GM19328 (cell line): ENCODE data around the gene PIK3R5.
"Not testable (repeated sequence)": the region's sequence is repeated elsewhere in the genome, so short reads cannot be mapped to it uniquely, and the experiment has no call there.

Experiments
- ATAC-seq: cut with Tn5 transposase; IDR thresholded peaks from one replicate; pipeline ENCODE4 v1.9.1; 2021; ENCODE audit warnings: mild to moderate bottlenecking, moderate library complexity; ENCODE audit not compliant: unreplicated experiment

PIK3R5 gene

DNA sequence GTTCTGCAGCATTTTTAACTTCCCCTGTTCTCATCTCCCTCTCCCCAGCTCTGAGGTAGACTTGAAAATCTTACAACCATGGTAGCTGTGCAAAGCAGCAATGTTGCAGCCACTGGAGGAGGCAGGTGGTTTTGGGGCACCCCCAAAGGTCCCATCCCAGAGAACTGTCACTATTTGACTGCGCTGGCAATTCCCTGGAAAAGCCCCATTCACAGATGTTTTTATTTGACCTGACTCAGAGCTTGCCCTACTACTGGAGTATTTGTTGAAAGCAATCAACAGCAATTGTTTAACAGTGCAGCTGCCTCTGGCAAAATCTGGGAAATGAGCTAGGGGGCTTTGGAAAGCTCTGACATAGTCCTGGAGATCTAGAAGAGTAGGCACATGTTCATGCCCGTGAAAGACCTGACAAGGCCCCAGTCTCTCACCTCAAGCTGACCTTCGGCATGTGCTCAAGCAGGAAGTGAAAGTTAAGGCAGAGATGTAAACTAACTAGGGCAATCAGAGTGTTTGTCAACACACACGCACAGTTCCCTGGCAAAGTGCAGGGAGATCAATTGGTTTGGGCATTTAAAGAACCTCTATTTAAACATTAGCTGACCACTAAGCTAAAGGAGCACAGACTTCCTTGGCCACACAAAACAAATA, 19.7 kb upstream of the PIK3R5 start:
- ATAC-seq: no peak

DNA sequence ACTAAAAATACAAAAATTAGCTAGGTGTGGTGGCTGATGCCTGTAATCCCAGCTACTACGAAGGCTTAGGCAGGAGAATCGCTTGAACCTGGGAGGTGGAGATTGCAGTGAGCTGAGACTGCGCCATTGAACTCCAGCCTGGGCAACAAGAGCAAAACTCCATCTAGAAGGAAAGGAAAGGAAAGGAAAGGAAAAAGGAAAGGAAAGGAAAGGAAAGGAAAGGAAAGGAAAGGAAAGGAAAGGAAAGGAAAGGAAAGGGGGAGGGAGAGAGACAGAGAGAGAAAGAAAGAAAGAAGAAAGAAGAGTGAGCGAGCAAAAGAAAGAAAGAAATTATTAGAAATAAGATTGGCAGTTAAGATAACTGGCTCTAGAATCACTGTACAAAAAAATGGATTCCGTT, 18.7 kb upstream of the PIK3R5 start:
- not testable (repeated sequence) for ATAC-seq

DNA sequence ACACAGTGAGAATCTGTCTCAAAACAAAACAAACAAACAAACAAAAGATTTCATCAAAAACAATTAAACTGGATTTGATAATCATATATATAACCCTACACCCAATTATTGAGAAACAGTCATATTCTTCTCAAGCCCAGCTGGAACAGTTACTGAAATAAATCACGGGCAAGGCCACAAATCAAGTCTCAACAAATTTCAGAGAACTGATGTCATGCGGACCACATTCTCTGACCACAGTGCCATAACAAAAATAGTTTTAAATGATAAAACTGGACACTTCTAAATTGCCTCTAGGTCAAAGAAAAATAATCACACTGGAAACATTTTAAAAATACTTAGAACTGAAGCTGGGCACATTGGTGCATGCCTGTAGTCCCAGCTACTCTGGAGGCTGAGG, 15.9 kb upstream of the PIK3R5 start:
- no peak for ATAC-seq

DNA sequence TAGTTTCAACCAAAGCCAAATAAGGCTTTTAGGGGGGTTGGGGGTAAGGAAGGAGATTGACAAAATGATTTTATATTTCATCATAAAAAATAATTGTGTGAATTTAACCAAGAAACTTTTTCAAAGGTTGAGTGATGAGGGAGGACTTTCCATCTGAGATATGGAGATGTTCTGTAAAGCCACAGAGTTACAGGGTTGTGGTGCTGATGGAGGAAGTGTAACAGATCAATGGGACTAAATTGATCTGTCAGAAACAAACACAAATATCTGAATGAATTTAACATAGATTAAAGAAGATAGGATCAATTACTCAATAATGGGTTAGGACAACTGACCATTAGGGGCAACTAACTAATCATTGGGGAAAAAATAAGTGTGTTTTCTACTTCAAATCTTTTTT, 14.2 kb upstream of the PIK3R5 start:
- ATAC-seq: no peak

DNA sequence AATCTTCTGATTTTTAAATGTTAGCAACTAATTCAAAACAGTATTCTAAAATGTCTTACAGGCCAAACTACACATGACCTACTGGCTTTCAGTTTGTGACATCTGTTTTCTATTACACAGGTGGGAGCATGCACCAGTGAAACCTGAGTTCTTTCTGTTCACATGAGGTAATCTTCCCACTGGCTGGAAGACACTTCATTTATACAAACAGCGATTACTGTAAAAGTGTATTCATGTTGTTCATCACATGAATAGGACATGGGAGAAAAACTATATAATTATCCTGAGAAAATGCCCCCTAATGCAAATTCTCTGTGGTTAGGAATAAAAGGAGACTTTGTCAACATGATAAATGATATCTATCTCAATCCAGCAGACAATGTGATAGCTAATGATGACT, 11.1 kb upstream of the PIK3R5 start:
- ATAC-seq: no peak

DNA sequence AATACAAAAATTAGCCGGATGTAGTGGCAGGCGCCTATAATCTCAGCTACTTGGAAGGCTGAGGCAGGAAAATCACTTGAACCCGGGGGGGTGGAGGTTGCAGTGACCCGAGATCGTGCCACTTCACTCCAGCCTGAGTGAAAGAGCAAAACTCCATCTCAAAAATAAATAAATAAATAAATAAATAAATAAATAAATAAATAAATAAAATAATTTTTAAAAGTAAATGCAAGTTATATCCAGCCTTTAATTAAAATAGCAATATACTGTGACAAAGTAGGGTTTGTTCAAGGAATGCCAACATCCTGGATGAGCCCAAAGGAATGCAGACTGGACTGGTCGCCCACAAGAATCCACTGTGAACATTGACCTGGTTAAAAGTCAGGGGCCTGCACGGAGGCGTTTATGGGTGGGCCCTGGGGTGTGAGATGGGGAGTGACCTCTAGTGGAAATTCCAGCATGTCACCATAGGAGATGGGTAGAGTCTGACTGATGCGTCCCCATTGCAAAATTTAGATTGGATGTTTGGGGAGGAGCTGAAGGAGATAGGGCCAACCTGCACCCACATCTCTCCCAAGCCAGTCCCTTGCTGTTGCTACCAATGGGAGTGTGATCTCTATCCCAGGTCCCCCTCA, 9.7 kb upstream of the PIK3R5 start:
- ATAC-seq: no peak

DNA sequence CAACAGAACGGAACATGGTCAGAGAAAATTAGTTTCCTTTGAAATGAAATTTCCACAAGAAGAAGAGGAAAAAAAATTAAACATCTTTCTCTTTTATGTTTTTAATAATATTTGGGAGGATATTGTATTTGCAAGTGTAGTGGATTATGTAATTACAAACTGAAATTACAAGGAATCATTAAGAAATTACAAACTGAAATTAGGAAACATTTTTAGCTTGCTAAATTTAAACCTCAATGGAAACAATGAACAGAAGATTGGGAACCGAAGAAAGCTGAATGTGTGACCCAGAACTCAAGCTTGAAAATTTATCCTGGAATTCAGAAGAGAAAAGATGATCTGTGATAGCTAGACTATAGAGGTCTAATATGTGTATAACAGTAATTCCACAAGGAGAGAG, 4.4 kb upstream of the PIK3R5 start:
- ATAC-seq: no peak

DNA sequence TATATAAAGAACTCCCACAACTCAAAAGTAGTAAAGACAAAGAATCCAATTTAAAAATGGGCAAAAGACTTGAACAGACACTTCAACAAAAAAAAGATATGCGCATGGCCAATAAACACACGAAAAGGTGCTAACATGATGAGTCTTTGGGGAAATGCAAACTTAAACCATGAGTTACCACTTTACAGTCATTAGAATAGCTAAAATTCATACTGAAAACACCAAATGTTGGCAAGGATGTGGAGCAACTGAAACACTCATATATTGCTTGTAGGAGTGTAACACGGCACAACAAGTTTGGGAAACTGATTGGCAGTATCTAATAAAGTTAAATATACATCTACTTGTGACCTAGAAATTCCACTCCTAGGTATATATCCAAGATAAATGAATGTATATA, 3.0 kb upstream of the PIK3R5 start:
- no peak for ATAC-seq

DNA sequence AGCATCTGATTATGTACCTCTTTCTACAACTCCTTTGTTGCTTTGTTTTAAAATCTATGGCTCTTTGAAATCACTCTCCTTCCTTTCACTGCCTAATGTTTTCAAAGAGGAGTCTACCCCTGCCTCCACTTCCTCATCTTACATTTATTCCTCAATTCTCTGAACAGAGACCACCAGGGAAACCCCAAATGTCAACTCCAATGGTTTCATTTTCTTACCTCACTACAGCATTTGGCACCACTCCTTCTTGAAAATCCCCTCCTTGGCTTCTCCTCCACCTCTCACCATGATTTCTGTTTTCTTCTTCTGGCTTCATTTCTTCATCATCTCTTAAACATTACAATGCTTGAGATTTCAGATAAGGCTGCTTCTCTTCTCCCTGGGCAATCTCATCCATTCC, 2.4 kb upstream of the PIK3R5 start:
- no peak for ATAC-seq

DNA sequence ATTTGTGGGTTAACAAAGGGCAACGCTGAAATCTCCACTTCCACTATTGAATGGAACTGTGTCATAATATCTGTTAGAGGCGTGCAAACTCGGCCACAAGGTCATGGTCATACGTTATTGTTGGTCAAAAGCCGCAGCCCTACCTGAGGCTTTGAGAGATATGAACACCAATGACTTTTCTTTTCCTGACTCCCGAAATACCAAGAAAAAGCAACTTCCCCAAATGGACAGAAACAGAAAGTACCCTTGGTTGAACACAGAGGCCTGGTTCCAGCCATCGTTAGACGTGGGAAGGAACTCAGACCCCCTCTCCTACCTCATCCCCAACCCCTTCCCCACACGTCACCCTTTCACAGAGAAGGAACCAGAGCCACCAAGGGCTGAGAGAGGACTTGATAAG, 1.4 kb upstream of the PIK3R5 start:
- ATAC-seq: no peak

DNA sequence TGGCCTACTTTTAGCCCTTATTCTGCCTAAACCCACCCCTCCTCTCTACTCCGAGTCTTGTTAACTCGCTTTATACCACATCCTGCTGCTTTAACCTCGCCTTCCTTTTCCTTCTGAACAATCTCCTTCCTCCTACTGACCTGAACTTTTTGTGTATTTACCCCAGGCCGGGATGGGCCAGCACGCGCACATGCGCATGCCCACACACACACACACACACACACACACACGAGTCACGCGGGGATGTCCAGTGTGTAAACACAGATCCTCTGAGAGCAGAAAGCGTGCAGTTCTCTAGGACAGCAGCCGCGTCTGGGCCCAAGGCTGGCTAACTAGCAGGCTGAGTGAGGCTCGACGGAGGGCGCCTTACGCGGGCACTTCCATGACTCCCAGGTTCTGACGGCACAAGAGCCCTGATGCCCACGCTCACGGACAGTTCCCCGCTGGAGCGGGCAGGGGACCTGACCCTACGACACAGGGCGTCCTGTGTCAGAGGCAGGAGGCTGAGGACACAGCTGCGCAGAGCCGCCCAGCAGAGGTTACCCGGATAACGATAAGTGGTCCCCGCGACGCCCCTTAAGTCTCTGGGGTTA, 610 bp downstream of the PIK3R5 start:
- ATAC-seq: no peak

DNA sequence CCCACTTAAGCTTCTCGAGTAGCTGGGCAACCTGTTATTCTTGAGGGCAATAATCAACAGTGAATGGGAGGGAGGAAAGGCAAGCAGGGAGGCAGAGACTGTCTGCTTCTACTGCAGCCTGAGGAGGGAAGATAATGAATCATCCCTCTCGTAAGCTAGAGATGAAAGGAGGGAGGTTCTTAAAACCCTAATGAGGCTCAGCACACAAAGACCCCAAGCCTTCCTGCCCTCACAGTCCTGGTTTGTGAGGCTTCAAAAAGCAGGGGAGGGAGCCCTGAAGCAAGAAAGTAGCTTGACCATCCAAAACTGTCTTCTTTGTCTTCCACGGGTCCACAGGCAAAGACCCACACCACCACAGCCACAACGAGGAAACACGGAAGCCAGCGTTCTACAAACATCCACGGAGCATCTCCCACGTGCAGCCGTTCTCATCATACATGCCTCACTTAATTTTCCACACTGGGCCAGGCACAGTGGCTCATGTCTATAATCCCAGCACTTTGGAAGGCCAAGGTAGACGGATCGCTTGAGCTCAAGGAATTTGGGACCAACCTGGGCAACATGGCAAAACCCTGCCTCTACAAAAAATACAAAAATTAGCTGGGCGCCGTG, 1.8 kb downstream of the PIK3R5 start:
- no peak for ATAC-seq

DNA sequence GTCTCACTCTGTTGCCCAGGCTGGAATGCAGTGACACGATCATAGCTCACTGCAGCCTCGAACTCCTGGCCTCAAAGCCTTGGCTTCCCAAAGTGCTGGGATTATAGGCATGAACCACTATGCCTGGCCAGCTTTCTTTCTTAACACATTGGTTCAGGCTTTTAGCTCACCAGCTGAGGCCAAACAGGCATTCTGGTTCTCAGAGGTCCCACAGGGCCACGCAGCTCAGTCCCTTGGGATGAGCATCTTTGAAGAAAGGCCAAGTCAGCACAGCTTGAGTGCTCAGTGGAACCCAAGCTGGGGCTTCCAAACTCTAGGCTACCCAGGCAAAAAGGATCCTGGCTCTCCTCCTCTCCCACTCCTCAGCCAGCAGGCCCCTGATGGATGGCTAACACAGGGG, 2.5 kb downstream of the PIK3R5 start:
- ATAC-seq: no peak

DNA sequence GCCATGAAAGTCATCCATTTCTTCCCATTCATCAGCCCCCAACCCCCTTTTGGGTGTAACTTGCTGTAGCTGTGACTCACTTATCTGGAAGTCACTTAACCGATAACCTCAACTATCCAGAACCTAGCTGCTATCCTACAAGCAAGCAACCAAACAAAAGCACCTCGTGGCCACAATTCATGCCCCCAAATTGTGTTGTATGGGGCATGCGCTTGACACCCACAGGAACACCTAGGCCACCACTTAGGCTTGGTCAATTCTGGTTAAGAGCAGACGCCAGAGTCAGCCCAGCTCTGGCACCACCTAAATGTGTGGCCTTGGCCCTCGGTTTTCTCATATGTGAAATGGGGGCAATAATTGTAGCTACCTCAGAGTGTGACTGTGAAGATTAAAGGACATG, 3.7 kb downstream of the PIK3R5 start:
- no peak for ATAC-seq

DNA sequence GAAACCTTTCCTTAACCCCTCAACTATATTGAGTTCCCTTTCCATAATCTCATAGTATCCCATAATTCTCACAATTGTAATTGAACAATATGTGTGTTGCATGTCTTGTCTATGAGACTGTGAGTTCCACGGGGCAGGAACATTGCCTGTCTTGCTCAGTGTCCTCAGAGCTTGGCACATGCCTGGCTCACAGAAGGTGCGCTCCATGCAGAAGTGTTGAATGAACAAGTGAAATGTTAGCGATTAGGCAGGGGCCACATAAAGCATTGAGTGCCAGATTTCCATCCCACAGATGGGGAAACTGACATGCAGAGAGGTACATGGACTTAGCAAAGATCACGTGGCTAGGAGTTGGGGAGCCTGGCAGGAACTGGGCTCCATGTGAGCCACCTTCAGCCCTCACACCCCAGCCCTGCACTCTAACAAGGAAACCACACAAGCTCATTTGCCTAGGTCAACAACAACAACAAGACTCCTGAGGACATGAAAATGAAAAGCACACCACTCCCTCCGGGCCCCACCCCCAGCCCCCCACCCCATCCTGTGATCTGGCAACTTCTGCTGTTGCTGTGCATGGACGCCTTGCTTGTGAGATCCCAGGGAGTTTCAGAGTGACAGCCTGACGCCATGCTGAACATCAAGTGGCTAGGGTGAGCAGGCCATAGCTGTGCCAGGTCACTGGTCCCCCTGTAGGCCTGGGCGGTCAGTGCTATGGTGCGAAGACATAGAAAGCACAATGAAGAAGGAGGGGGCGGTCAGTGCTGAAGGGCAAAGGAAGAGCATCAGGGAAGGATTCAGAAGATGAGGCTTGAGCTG, 5.0 kb downstream of the PIK3R5 start:
- no peak for ATAC-seq

DNA sequence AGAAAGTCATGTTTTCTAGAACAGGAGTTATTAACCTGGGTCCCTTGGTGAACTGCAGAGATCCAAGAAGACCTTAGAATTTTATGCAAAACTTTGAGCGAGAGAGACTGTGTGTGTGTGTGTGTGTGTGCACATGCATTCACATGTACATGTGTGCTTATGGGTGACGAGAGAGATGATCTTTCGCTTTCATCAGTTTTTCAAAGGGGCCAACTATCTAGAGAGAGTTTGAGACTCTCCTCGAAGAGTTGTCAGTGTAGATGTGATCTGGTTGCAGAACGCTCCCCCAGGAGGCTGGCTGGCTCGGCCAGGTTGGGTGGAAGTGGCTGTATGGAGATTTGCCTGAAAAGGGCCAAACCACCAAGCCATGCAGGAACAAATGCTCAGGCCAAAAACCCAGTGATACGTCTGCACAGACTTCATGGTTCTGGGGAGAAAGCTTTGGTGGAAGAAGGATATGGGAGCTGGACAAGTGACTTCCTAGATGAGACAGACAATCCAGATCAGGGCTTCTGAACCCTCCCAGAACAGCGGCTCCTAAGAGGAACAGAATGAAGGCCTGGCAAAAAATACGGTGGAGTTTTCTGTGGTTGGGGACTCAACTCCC, 6.1 kb downstream of the PIK3R5 start:
- no peak for ATAC-seq

DNA sequence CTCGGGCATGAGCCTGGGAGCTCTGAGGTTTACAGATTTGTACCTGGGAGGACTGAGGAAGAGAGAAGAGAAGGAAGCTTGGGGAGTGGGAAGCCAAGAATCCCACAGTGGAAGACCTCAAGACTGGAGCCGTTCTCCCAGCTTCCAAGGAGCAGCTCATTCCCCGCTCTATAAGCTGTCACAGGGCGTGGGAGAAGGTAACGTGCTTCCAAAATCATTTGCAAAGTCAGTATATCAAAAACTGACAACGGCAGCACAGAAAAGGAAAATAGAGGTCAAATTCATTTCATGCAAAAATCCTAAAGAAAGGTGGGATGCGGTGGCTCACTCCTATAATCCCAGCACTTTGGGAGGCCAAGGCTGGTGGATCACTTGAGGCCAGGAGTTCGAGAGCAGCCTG, 7.8 kb downstream of the PIK3R5 start:
- no peak for ATAC-seq

DNA sequence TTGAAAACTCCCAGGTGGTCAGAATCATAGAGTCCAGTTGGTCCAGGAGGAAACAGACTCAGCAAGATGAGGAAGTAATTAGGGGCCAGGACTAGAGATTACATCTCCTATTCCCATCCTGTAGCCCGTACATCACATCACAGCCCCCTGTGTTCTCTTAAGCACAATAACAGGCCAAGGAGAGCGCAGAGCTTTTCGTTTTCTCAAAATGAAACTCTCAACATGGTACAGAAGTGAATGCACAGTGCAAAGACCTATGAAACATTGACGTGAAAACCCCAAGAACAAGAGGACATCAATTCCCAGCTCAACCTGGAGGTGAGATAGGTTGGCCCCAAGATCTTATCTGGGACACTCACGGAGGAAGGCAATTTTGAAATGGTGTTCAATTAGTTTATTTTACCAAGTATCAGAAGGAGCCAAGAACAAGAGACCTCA, 9.0 kb downstream of the PIK3R5 start:
- ATAC-seq: no peak

DNA sequence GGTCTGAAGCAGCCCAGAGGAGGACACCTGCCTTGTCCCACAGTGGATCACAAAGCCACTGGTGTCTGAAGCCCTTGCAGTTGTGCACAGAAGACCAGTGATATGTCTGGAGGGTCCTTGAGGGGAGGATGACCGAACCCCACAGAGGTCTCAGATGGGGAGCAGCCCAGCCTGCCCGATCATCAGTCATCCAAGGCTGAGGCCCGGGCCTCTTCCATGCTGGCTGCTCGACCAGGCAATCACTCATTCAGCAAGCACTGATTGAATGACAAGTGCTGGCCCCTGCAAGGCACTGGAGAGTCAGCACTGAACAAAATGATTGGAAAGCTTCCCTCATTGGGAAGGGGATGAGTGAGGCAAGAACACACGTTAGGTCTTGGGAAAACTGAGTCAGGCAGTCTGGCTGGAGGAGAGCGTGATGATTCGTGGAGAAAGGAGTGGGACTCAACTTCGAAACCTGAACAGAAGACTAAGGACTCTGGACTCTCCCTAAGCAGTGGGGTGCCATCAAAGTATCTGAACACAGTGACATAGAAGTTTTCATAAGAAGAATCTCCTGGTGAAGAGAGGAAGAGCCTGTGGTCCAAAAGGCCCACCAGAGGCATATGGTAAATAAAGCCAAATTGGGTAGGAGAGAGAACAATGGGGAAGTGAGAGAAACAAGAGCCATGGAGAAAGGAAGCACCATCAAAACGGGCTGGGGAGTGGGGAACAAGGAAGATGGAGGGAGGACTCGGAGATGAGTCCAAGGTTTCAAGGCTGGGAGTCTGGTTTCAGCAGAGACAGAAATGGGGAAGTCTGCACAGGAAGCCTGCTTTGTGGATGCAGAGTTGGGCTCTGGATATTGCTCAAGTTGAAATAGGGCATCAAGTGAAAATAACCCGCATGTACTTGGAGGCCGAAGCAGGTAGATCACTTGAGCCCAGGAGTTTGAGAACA, 10.2 kb downstream of the PIK3R5 start:
- no peak for ATAC-seq

DNA sequence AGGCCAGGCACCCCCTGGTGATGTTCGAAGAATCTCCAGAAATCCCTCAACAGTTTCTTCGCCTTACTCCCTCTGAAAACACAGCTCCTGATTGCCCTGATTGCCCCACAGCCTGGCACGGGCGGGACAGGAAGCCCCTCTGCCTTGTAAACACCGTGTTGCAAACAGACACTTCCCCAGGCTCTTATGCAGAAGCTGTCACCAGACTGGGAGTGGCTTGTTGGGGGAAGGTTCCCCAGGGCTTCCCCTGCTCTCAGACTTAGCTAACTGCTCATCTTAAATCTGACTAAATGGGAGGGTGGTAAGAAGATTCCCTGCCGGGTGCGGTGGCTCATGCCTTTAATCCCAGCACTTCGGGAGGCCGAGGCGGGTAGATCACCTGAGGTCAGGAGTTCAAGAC, 11.2 kb downstream of the PIK3R5 start:
- ATAC-seq: no peak
